ENCODE measurements around the gene BMP6. TPM values are rescaled to one million over a fixed set of nuclear protein-coding genes. Genes with fewer than 3 reads are reported as not detected.

Gene BMP6
- total and polyA plus RNA-seq, 10 of the 15 experiments (the other 5 are each of a cell fraction or from before 2014, with no cell fraction given), result 0.02 to 0.15 (median 0.05) TPM; not detected in 5

DNA sequence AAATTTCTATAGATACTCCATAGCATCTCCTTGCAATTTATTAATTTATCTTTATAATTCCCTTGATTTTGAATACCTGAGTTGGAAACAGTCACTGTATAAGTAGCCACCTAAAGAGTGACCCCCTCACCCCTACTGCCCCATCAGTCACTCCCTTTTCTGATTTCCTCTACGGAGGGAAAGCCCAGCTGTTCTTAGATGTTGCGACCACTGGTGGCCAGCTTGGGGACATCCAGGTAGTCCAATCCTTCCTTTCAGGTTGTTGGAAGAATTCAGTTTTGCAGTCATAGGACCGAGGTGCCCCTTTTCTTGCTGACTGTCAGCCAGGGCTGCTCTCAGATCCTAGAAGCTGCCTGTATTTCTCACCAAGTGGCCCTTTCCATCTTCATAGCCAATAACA is 87.8 kb downstream of the BMP6 start:
- Histone ChIP-seq H3K27me3 (replicated peaks in 1 of 2; ENCODE audit: control insufficient read depth in 2 of 2, insufficient read depth in 2 of 2, low read length in 1 of 2) (peaks cover 1 to 2% of the 10 kb centered on the region in 2 experiments; a peak in 1 of 4 replicates), H2AFZ (ENCODE audit: control insufficient read depth, low read depth, low read length) (no peak overlapping the region), H3K4me1 (ENCODE audit: control insufficient read depth, insufficient read depth, low read length) (no peaks in the 10 kb centered on the region), H3K79me2 (ENCODE audit: control insufficient read depth, insufficient read depth, low read length) (no peaks in the 10 kb centered on the region), H3K4me3 (no peak overlapping the region), H3K36me3 (ENCODE audit: control insufficient read depth in 2 of 2, insufficient read depth in 2 of 2, low read length in 1 of 2) (no peaks in the 10 kb centered on the region), H3K9ac (ENCODE audit: control insufficient read depth, insufficient read depth, low read length) (no peak overlapping the region), H4K20me1 (ENCODE audit: control insufficient read depth, insufficient read depth) (no peaks in the 10 kb centered on the region), H3K4me2 (ENCODE audit: control insufficient read depth, insufficient read depth) (no peak overlapping the region), H3K27ac (ENCODE audit: control insufficient read depth, insufficient read depth) (no peak overlapping the region), H3K9me3 (replicated peaks; ENCODE audit: control insufficient read depth, insufficient read depth, low read length) (no peaks in the 10 kb centered on the region)
- DNase-seq (ENCODE audit: low read depth, low spot score), result no peak
- BruUV-seq (replicated peaks), result no TSS peak
- FAIRE-seq, result no peak
- ChIA-PET SMC1A (ENCODE audit: uncharacterized antibody, unreplicated experiment) (interaction anchor here (1.0 kb wide), 1 partner anchor 8 kb away, joined by 3 read pairs; no protein-coding TSS in a partner anchor), POLR2A (no interaction called here), CTCF (no interaction called here), RAD21 (ENCODE audit: unreplicated experiment) (no interaction called here)
- in situ Hi-C loops (cut with MboI), result no loop called here
- TF ChIP-seq PAX5 (IDR thresholded peaks at IDR 0.05; ENCODE audit: borderline replicate concordance, low read depth, low read length) (no peak), CBX3 (IDR thresholded peaks at IDR 0.05; ENCODE audit: borderline replicate concordance, low read depth) (no peak)
- intact Hi-C loops (cut with micrococcal nuclease; ENCODE audit: unreplicated experiment), result no loop called here
- 61% methylated on average over 3 of the region's 3 CpGs for WGBS (ENCODE audit: insufficient coverage, insufficient replicate concordance, low lambda C conversion rate, missing lambda C conversion rate)
- ATAC-seq, result no peak

DNA sequence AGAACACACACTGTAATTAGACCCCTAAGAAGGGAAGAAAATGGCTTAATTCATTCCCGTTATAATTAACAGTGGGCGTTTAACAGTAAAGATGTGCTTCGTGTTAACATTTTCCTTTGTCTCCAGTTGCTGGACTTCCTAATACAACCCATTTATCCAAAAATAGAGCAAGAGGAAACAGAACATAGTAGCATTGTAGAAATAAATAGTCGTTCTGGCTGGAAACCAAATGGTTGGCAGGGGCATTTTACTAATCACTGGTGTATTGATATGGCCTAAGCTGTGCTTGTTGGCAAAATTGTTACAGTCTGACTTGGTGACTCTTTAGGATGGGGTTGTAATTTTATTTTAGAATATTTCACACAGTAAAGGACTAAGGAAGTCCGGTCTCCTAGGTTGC is 89.8 kb downstream of the BMP6 start:
- DNase-seq (ENCODE audit: low read depth, low spot score) (no peak), FAIRE-seq (no peak), ATAC-seq (no peak)
- no peaks in the 10 kb centered on the region for H3K79me2 ChIP-seq (ENCODE audit: control insufficient read depth, insufficient read depth, low read length)
- WGBS (ENCODE audit: insufficient coverage, insufficient replicate concordance, low lambda C conversion rate, missing lambda C conversion rate), result 53% methylated on average over 5 of the region's 5 CpGs
- peaks cover 1 to 2% of the 10 kb centered on the region in 2 experiments; a peak in 1 of 4 replicates for H3K27me3 ChIP-seq (replicated peaks in 1 of 2; ENCODE audit: control insufficient read depth in 2 of 2, insufficient read depth in 2 of 2, low read length in 1 of 2)
- H3K27ac ChIP-seq (ENCODE audit: control insufficient read depth, insufficient read depth), result no peak overlapping the region
- H3K36me3 ChIP-seq (ENCODE audit: control insufficient read depth in 2 of 2, insufficient read depth in 2 of 2, low read length in 1 of 2), result no peaks in the 10 kb centered on the region
- no peak overlapping the region for H3K4me2 ChIP-seq (ENCODE audit: control insufficient read depth, insufficient read depth)
- H3K9me3 ChIP-seq (replicated peaks; ENCODE audit: control insufficient read depth, insufficient read depth, low read length), result no peaks in the 10 kb centered on the region
- no peaks in the 10 kb centered on the region for H4K20me1 ChIP-seq (ENCODE audit: control insufficient read depth, insufficient read depth)
- no peak overlapping the region for H3K9ac ChIP-seq (ENCODE audit: control insufficient read depth, insufficient read depth, low read length)
- H3K4me1 ChIP-seq (ENCODE audit: control insufficient read depth, insufficient read depth, low read length), result no peaks in the 10 kb centered on the region
- in situ Hi-C loops (cut with MboI), result no loop called here
- SMC1A ChIA-PET (ENCODE audit: uncharacterized antibody, unreplicated experiment), result no interaction called here
- POLR2A ChIA-PET, result no interaction called here
- intact Hi-C loops (cut with micrococcal nuclease; ENCODE audit: unreplicated experiment), result no loop called here
- no peak overlapping the region for H3K4me3 ChIP-seq
- no TSS peak for BruUV-seq (replicated peaks)
- RAD21 ChIA-PET (ENCODE audit: unreplicated experiment), result no interaction called here
- no peak overlapping the region for H2AFZ ChIP-seq (ENCODE audit: control insufficient read depth, low read depth, low read length)
- CTCF ChIA-PET, result no interaction called here
- TF ChIP-seq, protein P1, sequence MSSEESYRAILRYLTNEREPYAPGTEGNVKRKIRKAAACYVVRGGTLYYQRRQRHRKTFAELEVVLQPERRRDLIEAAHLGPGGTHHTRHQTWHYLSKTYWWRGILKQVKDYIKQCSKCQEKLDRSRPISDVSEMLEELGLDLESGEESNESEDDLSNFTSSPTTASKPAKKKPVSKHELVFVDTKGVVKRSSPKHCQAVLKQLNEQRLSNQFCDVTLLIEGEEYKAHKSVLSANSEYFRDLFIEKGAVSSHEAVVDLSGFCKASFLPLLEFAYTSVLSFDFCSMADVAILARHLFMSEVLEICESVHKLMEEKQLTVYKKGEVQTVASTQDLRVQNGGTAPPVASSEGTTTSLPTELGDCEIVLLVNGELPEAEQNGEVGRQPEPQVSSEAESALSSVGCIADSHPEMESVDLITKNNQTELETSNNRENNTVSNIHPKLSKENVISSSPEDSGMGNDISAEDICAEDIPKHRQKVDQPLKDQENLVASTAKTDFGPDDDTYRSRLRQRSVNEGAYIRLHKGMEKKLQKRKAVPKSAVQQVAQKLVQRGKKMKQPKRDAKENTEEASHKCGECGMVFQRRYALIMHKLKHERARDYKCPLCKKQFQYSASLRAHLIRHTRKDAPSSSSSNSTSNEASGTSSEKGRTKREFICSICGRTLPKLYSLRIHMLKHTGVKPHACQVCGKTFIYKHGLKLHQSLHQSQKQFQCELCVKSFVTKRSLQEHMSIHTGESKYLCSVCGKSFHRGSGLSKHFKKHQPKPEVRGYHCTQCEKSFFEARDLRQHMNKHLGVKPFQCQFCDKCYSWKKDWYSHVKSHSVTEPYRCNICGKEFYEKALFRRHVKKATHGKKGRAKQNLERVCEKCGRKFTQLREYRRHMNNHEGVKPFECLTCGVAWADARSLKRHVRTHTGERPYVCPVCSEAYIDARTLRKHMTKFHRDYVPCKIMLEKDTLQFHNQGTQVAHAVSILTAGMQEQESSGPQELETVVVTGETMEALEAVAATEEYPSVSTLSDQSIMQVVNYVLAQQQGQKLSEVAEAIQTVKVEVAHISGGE (CRISPR knock-in tag; IDR thresholded peaks at IDR 0.05), result no peak
- no peak for TF ChIP-seq NFYB (IDR thresholded peaks at IDR 0.05; ENCODE audit: insufficient read depth, low read depth, low read length)
- no peak for TF ChIP-seq GATAD2B (conservative IDR thresholded peaks at IDR 0.05; ENCODE audit: low read depth)
- no peak for TF ChIP-seq SMAD1 (IDR thresholded peaks at IDR 0.05; ENCODE audit: low read depth, partially characterized antibody)
- no peak for TF ChIP-seq ZNF24 (IDR thresholded peaks at IDR 0.05)
- no peak for TF ChIP-seq SRF (IDR thresholded peaks at IDR 0.05; ENCODE audit: low read depth in 2 of 2, low read length in 2 of 2)
- TF ChIP-seq MTA3 (IDR thresholded peaks at IDR 0.05; ENCODE audit: borderline replicate concordance, low read length), result no peak
- TF ChIP-seq DPF2 (IDR thresholded peaks at IDR 0.05), result no peak
- TF ChIP-seq HDGF (IDR thresholded peaks at IDR 0.05), result no peak
- no peak for TF ChIP-seq TAF1 (IDR thresholded peaks at IDR 0.05; ENCODE audit: borderline replicate concordance, low read depth, low read length)
- no peak for TF ChIP-seq FOS (IDR thresholded peaks at IDR 0.05; ENCODE audit: borderline replicate concordance, extremely low read depth, insufficient read length)
- TF ChIP-seq ESRRA (IDR thresholded peaks at IDR 0.05; ENCODE audit: low read length), result no peak
- TF ChIP-seq, protein P2, sequence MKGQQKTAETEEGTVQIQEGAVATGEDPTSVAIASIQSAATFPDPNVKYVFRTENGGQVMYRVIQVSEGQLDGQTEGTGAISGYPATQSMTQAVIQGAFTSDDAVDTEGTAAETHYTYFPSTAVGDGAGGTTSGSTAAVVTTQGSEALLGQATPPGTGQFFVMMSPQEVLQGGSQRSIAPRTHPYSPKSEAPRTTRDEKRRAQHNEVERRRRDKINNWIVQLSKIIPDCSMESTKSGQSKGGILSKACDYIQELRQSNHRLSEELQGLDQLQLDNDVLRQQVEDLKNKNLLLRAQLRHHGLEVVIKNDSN (IDR thresholded peaks at IDR 0.05; ENCODE audit: borderline replicate concordance, extremely low read length, insufficient read depth, low read depth, low read length), result no peak
- TF ChIP-seq SREBF1 (IDR thresholded peaks at IDR 0.05; ENCODE audit: low read length), result no peak
